GM23338 (cell line): ENCODE results near the gene COX7B. TPM values are rescaled to one million over a fixed set of nuclear protein-coding genes. Genes with fewer than 3 reads are reported as not detected.

Experiments
- ATAC-seq: fragments of 200-7000 bp; cut with Tn5 transposase; 3 replicates; pipeline ENCODE4 v1.9.1; 2020
- DNase-seq: peaks from one replicate; pipeline ENCODE4 v3.0.0-alpha.2; 2015; ENCODE audit warnings: low spot score
- H2AFZ ChIP-seq: fragments of 200-600 bp; sonication (generic); 2 replicates; pipeline ENCODE4 v1.8.0; 2016; ENCODE audit warnings: antibody characterized with exemption, mild to moderate bottlenecking, moderate library complexity
- H3F3A ChIP-seq: fragments of 200-600 bp; sonication (generic); replicated peaks from 2 replicates; pipeline ENCODE4 v1.8.0; 2017; ENCODE audit warnings: antibody characterized with exemption, mixed run types, low read depth
- H3K27ac ChIP-seq: fragments of 200-600 bp; sonication (generic); 2 replicates; pipeline ENCODE4 v1.6.1; 2016; ENCODE audit warnings: low read depth
- H3K27me3 ChIP-seq: fragments of 200-600 bp; sonication (generic); 2 replicates; pipeline ENCODE4 v1.8.0; 2016; ENCODE audit warnings: mild to moderate bottlenecking, mixed run types, moderate library complexity; ENCODE audit not compliant: insufficient read depth
- H3K36me3 ChIP-seq: fragments of 200-600 bp; sonication (generic); 2 replicates; pipeline ENCODE4 v1.8.0; 2016; ENCODE audit warnings: mild to moderate bottlenecking; ENCODE audit not compliant: insufficient read depth
- H3K4me1 ChIP-seq: fragments of 200-600 bp; sonication (generic); 2 replicates; pipeline ENCODE4 v1.8.0; 2016; ENCODE audit warnings: mild to moderate bottlenecking, moderate library complexity; ENCODE audit not compliant: insufficient read depth
- H3K4me2 ChIP-seq: fragments of 200-600 bp; sonication (generic); 2 replicates; pipeline ENCODE4 v1.7.1; 2017; ENCODE audit warnings: mixed run types
- H3K4me3 ChIP-seq: fragments of 200-600 bp; sonication (generic); 2 replicates; pipeline ENCODE4 v1.6.1; 2016; ENCODE audit warnings: mixed run types
- H3K79me2 ChIP-seq: fragments of 200-600 bp; sonication (generic); replicated peaks from 2 replicates; pipeline ENCODE4 v1.8.0; 2017; ENCODE audit warnings: mild to moderate bottlenecking; ENCODE audit not compliant: insufficient read depth
- H3K9me2 ChIP-seq: fragments of 200-600 bp; sonication (generic); 2 replicates; pipeline ENCODE4 v1.8.0; 2017; ENCODE audit not compliant: insufficient read depth
- H4K20me1 ChIP-seq: fragments of 200-600 bp; sonication (generic); replicated peaks from 2 replicates; pipeline ENCODE4 v1.8.0; 2017; ENCODE audit warnings: mild to moderate bottlenecking; ENCODE audit not compliant: insufficient read depth
- H3K27ac Mint-ChIP-seq: 2 replicates; pipeline ENCODE4 v1.8.0; 2020; ENCODE audit warnings: inconsistent platforms, mild to moderate bottlenecking, moderate library complexity, mixed read lengths
- H3K27me3 Mint-ChIP-seq: 3 replicates; pipeline ENCODE4 v1.8.0; 2022; ENCODE audit warnings: low read depth, mild to moderate bottlenecking, moderate library complexity, mixed read lengths, inconsistent platforms; ENCODE audit not compliant: insufficient read depth, poor library complexity
- H3K36me3 Mint-ChIP-seq: 3 replicates; pipeline ENCODE4 v1.8.0; 2021; ENCODE audit warnings: low read depth, mild to moderate bottlenecking, inconsistent platforms, moderate library complexity, mixed read lengths
- H3K4me1 Mint-ChIP-seq: 3 replicates; pipeline ENCODE4 v1.8.0; 2020; ENCODE audit warnings: mild to moderate bottlenecking, inconsistent platforms, mixed read lengths
- H3K4me3 Mint-ChIP-seq: 3 replicates; pipeline ENCODE4 v1.8.0; 2021; ENCODE audit warnings: moderate library complexity, mild to moderate bottlenecking, inconsistent platforms, mixed read lengths
- H3K9me3 Mint-ChIP-seq: 3 replicates; pipeline ENCODE4 v1.8.0; 2020; ENCODE audit warnings: moderate library complexity, mild to moderate bottlenecking, inconsistent platforms, mixed read lengths
- CREB1 ChIP-seq: fragments of 250-450 bp; sonication (Bioruptor Pico); IDR thresholded peaks from 2 replicates; pipeline ENCODE4 v1.5.0; 2020; ENCODE audit warnings: low read depth, mild to moderate bottlenecking, moderate library complexity
- EZH2 ChIP-seq: fragments of 200-600 bp; sonication (generic); IDR thresholded peaks from one replicate; pipeline ENCODE4 v1.8.0; 2017; ENCODE audit warnings: antibody characterized with exemption, mild to moderate bottlenecking, low read depth; ENCODE audit not compliant: unreplicated experiment
- EZH2phosphoT487 ChIP-seq: fragments of 200-600 bp; sonication (generic); IDR thresholded peaks from one replicate; pipeline ENCODE4 v1.8.1; 2018; ENCODE audit warnings: antibody characterized with exemption; ENCODE audit not compliant: unreplicated experiment
- JUNB ChIP-seq: IDR thresholded peaks from one replicate; pipeline ENCODE4 v1.6.1; 2016; ENCODE audit warnings: antibody characterized with exemption; ENCODE audit not compliant: unreplicated experiment
- NANOG ChIP-seq: IDR thresholded peaks from 2 replicates; pipeline ENCODE4 v1.6.1; 2016; ENCODE audit warnings: antibody characterized with exemption, borderline replicate concordance
- POLR2AphosphoS5 ChIP-seq: IDR thresholded peaks from 2 replicates; pipeline ENCODE4 v1.6.1; 2016; ENCODE audit warnings: antibody characterized with exemption, low read depth
- ZNF114 ChIP-seq: fragments of 250-450 bp; sonication (Bioruptor Pico); IDR thresholded peaks from 2 replicates; pipeline ENCODE4 v1.5.0; 2020; ENCODE audit warnings: mild to moderate bottlenecking, moderate library complexity
- ZNF331 ChIP-seq: fragments of 250-450 bp; sonication (Bioruptor Pico); IDR thresholded peaks from 2 replicates; pipeline ENCODE4 v1.5.0; 2020; ENCODE audit warnings: low read depth, mild to moderate bottlenecking, moderate library complexity
- polyA plus RNA-seq: library from polyadenylated mRNA; unstranded; fragments of >200 nt; fragmentation: Nextera tagmentation; extraction: Ambion mirVana; gene quantifications from 2 replicates; pipeline ENCODE4 v1.2.1, GENCODE V29; 2016
- total RNA-seq: library from RNA; depleted of rRNA; stranded (reverse); fragments of >200 nt; shearing (Covaris generic); gene quantifications from 2 replicates; pipeline ENCODE4 v1.2.3, GENCODE V29; 2014
- TF ChIP-seq, protein P1 (sequence below), 2 experiments: fragments of 200-600 bp in 1 of 2; sonication (generic) in 1 of 2; conservative IDR thresholded peaks; 2 replicates each; pipeline versions ENCODE4 v1.5.1 to v1.6.1; 2016 to 2017; ENCODE audit warnings: antibody characterized with exemption in 2 of 2, low read depth in 2 of 2, mild to moderate bottlenecking in 2 of 2, moderate library complexity in 1 of 2
- TF ChIP-seq, protein P2 (sequence below): IDR thresholded peaks from one replicate; pipeline ENCODE4 v1.6.1; 2018; ENCODE audit warnings: antibody characterized with exemption; ENCODE audit not compliant: unreplicated experiment
- TF ChIP-seq, protein P3 (sequence below): IDR thresholded peaks from 2 replicates; pipeline ENCODE4 v1.6.1; 2016; ENCODE audit warnings: antibody characterized with exemption

Gene COX7B
- total and polyA plus RNA-seq, 2 experiments from 2014 or later = 411 to 1,029 TPM

DNA sequence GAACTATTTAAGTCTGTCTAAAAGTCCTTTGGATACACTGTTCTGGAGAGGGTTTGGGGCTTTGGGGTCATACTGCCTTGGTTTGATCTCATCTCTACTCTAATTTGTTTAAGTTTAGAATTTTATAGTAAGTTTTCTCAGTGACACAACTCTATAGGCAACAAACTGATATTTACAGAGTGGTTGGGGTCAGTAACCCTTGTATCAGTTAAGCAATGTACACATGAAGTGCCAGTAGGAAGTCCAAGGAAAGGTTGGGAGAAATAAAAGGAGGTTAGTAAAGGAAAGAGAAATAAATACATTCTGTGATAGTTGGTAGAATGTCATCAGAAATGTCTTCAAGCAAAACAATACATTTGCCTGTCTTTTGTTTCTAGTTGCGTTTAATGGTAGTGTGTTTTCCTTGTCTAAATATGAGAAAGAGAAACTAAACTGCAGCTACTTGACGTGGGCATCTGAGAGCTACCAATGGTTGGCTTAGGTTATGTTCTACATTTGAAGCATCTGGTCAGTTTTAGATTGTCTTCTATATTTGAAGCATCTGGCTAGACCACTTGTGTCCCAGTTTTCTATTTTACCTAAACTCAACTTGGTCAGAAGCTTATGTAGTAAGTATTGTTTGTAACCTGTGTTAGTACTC lies 18.1 kb downstream of the COX7B start (continued):
- TF ChIP-seq, protein P1, sequence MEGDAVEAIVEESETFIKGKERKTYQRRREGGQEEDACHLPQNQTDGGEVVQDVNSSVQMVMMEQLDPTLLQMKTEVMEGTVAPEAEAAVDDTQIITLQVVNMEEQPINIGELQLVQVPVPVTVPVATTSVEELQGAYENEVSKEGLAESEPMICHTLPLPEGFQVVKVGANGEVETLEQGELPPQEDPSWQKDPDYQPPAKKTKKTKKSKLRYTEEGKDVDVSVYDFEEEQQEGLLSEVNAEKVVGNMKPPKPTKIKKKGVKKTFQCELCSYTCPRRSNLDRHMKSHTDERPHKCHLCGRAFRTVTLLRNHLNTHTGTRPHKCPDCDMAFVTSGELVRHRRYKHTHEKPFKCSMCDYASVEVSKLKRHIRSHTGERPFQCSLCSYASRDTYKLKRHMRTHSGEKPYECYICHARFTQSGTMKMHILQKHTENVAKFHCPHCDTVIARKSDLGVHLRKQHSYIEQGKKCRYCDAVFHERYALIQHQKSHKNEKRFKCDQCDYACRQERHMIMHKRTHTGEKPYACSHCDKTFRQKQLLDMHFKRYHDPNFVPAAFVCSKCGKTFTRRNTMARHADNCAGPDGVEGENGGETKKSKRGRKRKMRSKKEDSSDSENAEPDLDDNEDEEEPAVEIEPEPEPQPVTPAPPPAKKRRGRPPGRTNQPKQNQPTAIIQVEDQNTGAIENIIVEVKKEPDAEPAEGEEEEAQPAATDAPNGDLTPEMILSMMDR (conservative IDR thresholded peaks at IDR 0.05; ENCODE audit: low read depth in 2 of 2) = no peak
- no peak for TF ChIP-seq EZH2phosphoT487
- TF ChIP-seq JUNB = no peak
- no peak for TF ChIP-seq CREB1 (CRISPR knock-in tag)

DNA sequence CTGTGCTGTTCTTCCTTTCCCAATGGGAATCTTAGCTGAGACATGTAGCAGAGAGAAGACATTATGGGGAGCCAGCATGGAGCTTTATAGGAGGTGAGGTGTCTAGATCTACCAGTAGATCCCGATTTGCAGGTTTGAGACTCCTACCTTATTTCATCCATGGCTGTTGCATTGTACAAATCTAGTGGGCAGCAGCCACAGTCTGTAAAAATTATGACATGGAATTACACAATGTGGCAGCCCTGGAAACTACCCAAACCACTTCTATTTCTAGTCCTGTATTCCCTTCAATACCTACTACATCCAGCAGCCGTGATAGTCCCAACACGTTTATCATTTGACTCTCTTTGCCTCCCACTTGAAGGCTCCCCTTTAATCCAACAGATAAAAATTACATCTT lies 19.3 kb downstream of the COX7B start:
- no peak for ATAC-seq
- H3K36me3 Mint-ChIP-seq = no peaks in the 10 kb centered on the region
- H3F3A ChIP-seq = no peaks in the 10 kb centered on the region
- no peak overlapping the region for H3K27ac ChIP-seq
- no peak overlapping the region for H2AFZ ChIP-seq
- H3K9me2 ChIP-seq = no peaks in the 10 kb centered on the region
- H3K4me3 ChIP-seq = no peak overlapping the region
- no peaks in the 10 kb centered on the region for H4K20me1 ChIP-seq
- no peaks in the 10 kb centered on the region for H3K36me3 ChIP-seq
- no peaks in the 10 kb centered on the region for H3K27me3 ChIP-seq
- H3K4me2 ChIP-seq = no peak overlapping the region
- H3K4me1 Mint-ChIP-seq = no peaks in the 10 kb centered on the region
- no peak overlapping the region for H3K27ac Mint-ChIP-seq
- H3K79me2 ChIP-seq = no peaks in the 10 kb centered on the region
- H3K4me1 ChIP-seq = no peaks in the 10 kb centered on the region
- H3K27me3 Mint-ChIP-seq = no peaks in the 10 kb centered on the region
- no peak overlapping the region for H3K4me3 Mint-ChIP-seq
- H3K9me3 Mint-ChIP-seq = no peaks in the 10 kb centered on the region
- DNase-seq = no peak
- TF ChIP-seq, protein P2, sequence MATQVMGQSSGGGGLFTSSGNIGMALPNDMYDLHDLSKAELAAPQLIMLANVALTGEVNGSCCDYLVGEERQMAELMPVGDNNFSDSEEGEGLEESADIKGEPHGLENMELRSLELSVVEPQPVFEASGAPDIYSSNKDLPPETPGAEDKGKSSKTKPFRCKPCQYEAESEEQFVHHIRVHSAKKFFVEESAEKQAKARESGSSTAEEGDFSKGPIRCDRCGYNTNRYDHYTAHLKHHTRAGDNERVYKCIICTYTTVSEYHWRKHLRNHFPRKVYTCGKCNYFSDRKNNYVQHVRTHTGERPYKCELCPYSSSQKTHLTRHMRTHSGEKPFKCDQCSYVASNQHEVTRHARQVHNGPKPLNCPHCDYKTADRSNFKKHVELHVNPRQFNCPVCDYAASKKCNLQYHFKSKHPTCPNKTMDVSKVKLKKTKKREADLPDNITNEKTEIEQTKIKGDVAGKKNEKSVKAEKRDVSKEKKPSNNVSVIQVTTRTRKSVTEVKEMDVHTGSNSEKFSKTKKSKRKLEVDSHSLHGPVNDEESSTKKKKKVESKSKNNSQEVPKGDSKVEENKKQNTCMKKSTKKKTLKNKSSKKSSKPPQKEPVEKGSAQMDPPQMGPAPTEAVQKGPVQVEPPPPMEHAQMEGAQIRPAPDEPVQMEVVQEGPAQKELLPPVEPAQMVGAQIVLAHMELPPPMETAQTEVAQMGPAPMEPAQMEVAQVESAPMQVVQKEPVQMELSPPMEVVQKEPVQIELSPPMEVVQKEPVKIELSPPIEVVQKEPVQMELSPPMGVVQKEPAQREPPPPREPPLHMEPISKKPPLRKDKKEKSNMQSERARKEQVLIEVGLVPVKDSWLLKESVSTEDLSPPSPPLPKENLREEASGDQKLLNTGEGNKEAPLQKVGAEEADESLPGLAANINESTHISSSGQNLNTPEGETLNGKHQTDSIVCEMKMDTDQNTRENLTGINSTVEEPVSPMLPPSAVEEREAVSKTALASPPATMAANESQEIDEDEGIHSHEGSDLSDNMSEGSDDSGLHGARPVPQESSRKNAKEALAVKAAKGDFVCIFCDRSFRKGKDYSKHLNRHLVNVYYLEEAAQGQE = no peak
- TF ChIP-seq EZH2 (no peak), JUNB (no peak), POLR2AphosphoS5 (no peak), NANOG (no peak), ZNF331 (no peak), CREB1 (CRISPR knock-in tag) (no peak), EZH2phosphoT487 (no peak), ZNF114 (CRISPR knock-in tag) (no peak)
- TF ChIP-seq, protein P3, sequence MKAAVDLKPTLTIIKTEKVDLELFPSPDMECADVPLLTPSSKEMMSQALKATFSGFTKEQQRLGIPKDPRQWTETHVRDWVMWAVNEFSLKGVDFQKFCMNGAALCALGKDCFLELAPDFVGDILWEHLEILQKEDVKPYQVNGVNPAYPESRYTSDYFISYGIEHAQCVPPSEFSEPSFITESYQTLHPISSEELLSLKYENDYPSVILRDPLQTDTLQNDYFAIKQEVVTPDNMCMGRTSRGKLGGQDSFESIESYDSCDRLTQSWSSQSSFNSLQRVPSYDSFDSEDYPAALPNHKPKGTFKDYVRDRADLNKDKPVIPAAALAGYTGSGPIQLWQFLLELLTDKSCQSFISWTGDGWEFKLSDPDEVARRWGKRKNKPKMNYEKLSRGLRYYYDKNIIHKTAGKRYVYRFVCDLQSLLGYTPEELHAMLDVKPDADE = no peak
- TF ChIP-seq, protein P1 (conservative IDR thresholded peaks at IDR 0.05; ENCODE audit: low read depth in 2 of 2) = no peak
